ENCODE results near the gene EYA3.

EYA3 gene

DNA sequence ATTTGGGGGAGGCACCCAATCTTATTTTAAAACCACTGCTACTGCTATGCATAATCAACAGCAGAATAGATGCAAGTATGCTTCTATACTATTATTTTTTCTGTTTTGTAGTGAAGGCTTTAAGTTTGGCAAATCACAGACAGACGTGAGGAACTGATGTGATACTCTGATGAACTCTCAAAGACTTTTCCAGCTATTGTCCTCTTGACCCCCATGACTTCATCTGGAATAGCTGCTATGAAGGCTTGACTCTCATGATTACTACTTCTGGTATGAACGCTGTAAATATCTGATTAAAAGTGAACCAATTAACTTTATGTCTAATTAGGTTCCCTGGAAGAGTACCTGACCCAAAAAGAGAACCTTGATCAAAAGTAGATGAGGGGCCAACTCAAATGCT lies 49.1 kb downstream of the EYA3 start:
- no peak overlapping the region for H3K4me3 ChIP-seq (ENCODE audit: low read length)
- H3K9me3 ChIP-seq (ENCODE audit: insufficient read depth, low read depth, low read length): no peaks in the 10 kb centered on the region
- no peaks in the 10 kb centered on the region for H3K4me1 ChIP-seq (ENCODE audit: insufficient read depth, low read length)
- H3K9ac ChIP-seq (ENCODE audit: low read depth, low read length): no peak overlapping the region
- no peaks in the 10 kb centered on the region for H3K27me3 ChIP-seq (ENCODE audit: insufficient read depth, low read length)
- H3K27ac ChIP-seq (ENCODE audit: low read depth, low read length): no peak overlapping the region
- H3K36me3 ChIP-seq (ENCODE audit: insufficient read depth, low read length): peaks cover 52% of the 10 kb centered on the region
- WGBS: 96% methylated on average over 2 of the region's 2 CpGs

DNA sequence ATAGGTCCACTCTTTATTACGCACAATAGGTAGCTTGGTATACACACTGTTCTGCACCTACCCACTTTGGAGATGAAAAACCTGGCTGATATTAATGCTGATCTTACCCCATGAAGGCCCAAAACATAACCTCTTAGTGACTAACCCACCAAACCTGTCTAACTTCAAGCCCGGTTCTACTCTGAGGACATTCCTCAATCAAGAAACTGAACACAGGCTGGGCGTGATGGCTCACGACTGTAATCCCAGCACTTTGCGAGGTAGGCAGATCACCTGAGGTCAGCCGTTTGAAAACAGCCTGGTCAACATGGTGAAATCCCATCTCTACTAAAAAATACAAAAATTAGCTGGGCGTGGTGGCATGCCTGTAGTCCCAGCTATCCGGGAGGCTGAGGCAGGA lies 50.5 kb downstream of the EYA3 start:
- WGBS: 94% methylated on average over 8 of the region's 8 CpGs
- Histone ChIP-seq H3K4me1 (ENCODE audit: insufficient read depth, low read length) (no peaks in the 10 kb centered on the region), H3K9me3 (ENCODE audit: insufficient read depth, low read depth, low read length) (no peaks in the 10 kb centered on the region), H3K9ac (ENCODE audit: low read depth, low read length) (no peak overlapping the region), H3K27ac (ENCODE audit: low read depth, low read length) (no peak overlapping the region), H3K4me3 (ENCODE audit: low read length) (no peak overlapping the region), H3K27me3 (ENCODE audit: insufficient read depth, low read length) (no peaks in the 10 kb centered on the region), H3K36me3 (ENCODE audit: insufficient read depth, low read length) (peaks cover 57% of the 10 kb centered on the region)

DNA sequence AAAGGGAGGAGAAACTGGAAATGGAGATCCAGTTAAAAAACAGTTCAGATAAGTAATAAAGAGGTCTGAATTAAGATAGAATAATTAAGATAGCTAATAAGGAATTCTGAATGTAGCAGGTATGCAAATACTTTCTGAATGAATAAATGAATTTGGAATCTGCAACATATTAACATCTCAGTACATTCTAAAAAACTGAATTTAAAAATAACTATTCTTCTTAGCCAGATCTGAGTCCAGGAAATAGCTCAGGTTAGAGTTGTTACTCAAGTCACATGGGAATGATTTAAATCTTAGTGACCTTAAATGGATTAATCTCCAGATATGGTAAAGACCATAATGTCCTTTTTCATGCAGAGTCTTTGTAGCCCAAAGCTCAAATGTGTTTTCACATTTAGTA lies 51.2 kb downstream of the EYA3 start:
- Histone ChIP-seq H3K27ac (ENCODE audit: low read depth, low read length) (no peak overlapping the region), H3K4me1 (ENCODE audit: insufficient read depth, low read length) (no peaks in the 10 kb centered on the region), H3K9me3 (ENCODE audit: insufficient read depth, low read depth, low read length) (no peaks in the 10 kb centered on the region), H3K27me3 (ENCODE audit: insufficient read depth, low read length) (no peaks in the 10 kb centered on the region), H3K36me3 (ENCODE audit: insufficient read depth, low read length) (peaks cover 53% of the 10 kb centered on the region), H3K4me3 (ENCODE audit: low read length) (no peak overlapping the region), H3K9ac (ENCODE audit: low read depth, low read length) (no peak overlapping the region)

DNA sequence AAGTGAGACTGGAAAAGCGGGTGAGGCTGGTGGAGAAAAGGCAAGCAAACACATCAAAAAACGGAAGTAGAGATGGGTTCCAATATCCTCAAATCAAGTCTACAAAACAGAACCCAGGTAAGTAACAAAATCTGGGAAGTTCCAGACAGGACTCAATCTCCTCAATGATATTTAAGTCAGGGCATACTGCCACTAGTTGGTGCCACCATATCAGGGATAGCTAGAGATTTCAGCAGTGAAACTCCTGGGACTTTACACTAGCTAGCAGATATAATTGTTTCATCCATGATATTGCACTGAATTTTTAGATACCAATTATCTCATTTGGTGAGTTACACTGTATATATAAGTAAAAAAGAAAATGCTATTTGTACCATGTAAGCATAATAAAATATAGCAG lies 52.0 kb downstream of the EYA3 start:
- H3K27ac ChIP-seq (ENCODE audit: low read depth, low read length): no peak overlapping the region
- no peak overlapping the region for H3K9ac ChIP-seq (ENCODE audit: low read depth, low read length)
- H3K36me3 ChIP-seq (ENCODE audit: insufficient read depth, low read length): peaks cover 46% of the 10 kb centered on the region
- H3K27me3 ChIP-seq (ENCODE audit: insufficient read depth, low read length): no peaks in the 10 kb centered on the region
- H3K9me3 ChIP-seq (ENCODE audit: insufficient read depth, low read depth, low read length): no peaks in the 10 kb centered on the region
- H3K4me3 ChIP-seq (ENCODE audit: low read length): no peak overlapping the region
- no peaks in the 10 kb centered on the region for H3K4me1 ChIP-seq (ENCODE audit: insufficient read depth, low read length)
- WGBS: 95% methylated on average over 2 of the region's 2 CpGs

DNA sequence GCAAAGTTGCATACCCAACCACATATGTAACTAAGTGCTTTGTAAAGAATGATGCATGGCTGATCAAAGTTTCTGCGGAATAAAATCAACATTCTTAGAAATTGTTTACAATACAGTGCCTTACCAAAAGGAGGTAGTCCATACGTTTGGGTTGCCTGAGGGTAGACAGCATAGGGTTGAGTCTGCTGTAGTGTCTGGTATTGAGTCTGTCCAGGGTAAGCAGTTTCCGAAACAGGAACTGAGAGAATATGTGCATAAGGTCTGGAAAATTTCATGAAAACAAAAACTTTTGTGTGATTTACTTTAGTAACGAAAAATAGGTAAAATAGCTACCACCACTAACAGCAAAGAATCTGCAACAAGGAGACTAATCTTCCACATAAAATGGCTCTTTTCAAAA lies 53.0 kb downstream of the EYA3 start:
- Histone ChIP-seq H3K27me3 (ENCODE audit: insufficient read depth, low read length) (no peaks in the 10 kb centered on the region), H3K27ac (ENCODE audit: low read depth, low read length) (no peak overlapping the region), H3K9me3 (ENCODE audit: insufficient read depth, low read depth, low read length) (no peaks in the 10 kb centered on the region), H3K4me3 (ENCODE audit: low read length) (no peak overlapping the region), H3K4me1 (ENCODE audit: insufficient read depth, low read length) (no peaks in the 10 kb centered on the region), H3K9ac (ENCODE audit: low read depth, low read length) (no peak overlapping the region), H3K36me3 (ENCODE audit: insufficient read depth, low read length) (peaks cover 49% of the 10 kb centered on the region)
- WGBS: 95% methylated on average over 4 of the region's 4 CpGs

DNA sequence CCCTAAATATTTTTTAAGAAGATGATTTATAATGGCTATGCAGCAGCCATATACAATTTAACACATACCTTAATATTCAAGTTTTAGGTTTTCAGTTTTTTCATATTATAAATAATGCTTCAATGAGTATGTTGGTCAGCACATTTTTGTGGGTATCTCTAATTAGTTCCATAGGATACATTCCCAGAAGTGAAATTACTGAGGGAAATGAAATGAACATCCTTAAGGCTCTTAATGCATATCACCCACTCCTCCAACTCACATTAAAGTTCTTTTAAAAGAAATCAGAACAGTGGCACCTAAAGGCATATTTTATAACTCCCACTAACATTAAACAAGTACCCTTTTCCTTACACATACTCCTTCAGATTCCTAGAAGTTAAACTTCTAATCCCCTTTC lies 56.1 kb downstream of the EYA3 start:
- Histone ChIP-seq H3K9ac (ENCODE audit: low read depth, low read length) (no peak overlapping the region), H3K4me3 (ENCODE audit: low read length) (no peak overlapping the region), H3K9me3 (ENCODE audit: insufficient read depth, low read depth, low read length) (no peaks in the 10 kb centered on the region), H3K27me3 (ENCODE audit: insufficient read depth, low read length) (no peaks in the 10 kb centered on the region), H3K4me1 (ENCODE audit: insufficient read depth, low read length) (no peaks in the 10 kb centered on the region), H3K27ac (ENCODE audit: low read depth, low read length) (no peak overlapping the region), H3K36me3 (ENCODE audit: insufficient read depth, low read length) (peaks cover 21% of the 10 kb centered on the region)

DNA sequence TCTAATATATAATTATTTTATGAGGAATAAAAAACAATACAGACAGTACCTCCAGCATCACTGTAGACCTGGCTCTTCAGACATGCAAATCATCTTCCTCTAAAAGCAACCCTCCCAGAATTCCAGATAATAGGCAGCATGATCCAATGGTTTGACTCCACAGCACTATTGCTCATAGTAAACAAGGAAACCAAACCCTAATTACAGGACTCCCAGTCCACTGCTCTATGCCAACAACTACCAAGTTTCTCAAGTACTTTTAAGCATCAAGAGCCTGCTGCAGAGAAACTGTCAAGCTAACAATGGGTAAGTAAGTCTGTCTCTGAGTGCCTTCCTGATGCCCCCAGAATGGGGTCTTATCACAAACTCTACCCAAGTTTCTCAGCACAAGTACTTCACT lies 57.2 kb downstream of the EYA3 start:
- no peaks in the 10 kb centered on the region for H3K4me1 ChIP-seq (ENCODE audit: insufficient read depth, low read length)
- no peak overlapping the region for H3K4me3 ChIP-seq (ENCODE audit: low read length)
- H3K9ac ChIP-seq (ENCODE audit: low read depth, low read length): no peak overlapping the region
- H3K27ac ChIP-seq (ENCODE audit: low read depth, low read length): no peak overlapping the region
- H3K9me3 ChIP-seq (ENCODE audit: insufficient read depth, low read depth, low read length): no peaks in the 10 kb centered on the region
- peaks cover 19% of the 10 kb centered on the region for H3K36me3 ChIP-seq (ENCODE audit: insufficient read depth, low read length)
- no peaks in the 10 kb centered on the region for H3K27me3 ChIP-seq (ENCODE audit: insufficient read depth, low read length)

DNA sequence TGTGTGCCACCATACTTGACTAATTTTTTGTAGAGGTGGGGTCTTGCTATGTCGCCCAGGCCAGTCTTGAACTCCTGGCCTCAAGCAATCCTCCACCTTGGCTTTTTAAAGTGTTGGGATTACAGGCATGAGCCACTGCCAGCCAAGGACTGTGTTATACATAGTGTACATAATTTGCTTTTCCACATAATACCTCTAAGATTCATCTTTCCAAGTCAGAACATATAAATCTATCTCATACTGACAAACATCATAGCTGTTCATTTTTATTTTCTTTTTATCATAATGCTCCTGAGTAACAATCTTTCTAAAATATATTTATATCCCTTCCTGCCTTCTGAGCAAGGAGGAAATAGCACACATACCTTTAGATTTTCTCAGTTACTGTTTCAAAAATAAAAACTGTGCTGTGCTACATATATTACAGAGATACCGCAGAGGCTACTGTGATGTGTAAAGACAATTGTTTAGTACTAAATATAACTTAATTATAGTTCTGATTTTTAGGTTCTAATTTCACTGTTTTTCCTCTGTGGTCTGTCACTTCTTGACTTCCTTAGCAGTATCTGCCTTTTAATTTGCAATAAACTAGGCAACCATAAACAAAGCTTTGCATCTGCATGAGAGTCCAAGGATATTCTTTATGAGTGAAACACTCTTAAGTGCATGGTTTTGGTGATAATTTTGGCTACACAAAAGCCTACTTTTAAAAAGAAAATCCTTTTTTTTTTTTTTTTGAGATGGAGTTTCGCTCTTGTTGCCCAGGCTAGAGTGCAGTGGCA lies 59.3 kb downstream of the EYA3 start:
- no peak overlapping the region for H3K4me3 ChIP-seq (ENCODE audit: low read length)
- no peak overlapping the region for H3K9ac ChIP-seq (ENCODE audit: low read depth, low read length)
- WGBS: 90% methylated on average over 2 of the region's 3 CpGs
- no peaks in the 10 kb centered on the region for H3K27me3 ChIP-seq (ENCODE audit: insufficient read depth, low read length)
- no peak overlapping the region for H3K27ac ChIP-seq (ENCODE audit: low read depth, low read length)
- H3K4me1 ChIP-seq (ENCODE audit: insufficient read depth, low read length): no peaks in the 10 kb centered on the region
- peaks cover 10% of the 10 kb centered on the region for H3K36me3 ChIP-seq (ENCODE audit: insufficient read depth, low read length)
- no peaks in the 10 kb centered on the region for H3K9me3 ChIP-seq (ENCODE audit: insufficient read depth, low read depth, low read length)

DNA sequence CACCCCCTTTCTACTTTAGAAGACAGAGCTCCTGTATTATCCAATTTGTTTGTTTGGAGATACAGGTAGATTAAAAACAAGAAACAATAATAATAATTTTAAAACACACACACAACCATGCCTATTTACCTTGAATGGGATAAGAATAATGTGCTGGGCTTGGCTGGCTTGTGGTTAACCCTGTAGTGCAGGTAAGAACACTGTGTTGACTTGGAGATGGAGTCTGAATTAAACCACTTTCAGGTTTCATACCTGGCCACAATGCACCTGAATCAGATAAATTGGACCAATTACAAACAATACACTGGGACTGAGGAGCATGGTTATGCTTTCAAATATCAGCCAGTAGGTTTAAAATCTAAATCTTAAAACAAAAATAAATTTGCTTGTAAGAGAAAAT lies 60.8 kb downstream of the EYA3 start:
- Histone ChIP-seq H3K9me3 (ENCODE audit: insufficient read depth, low read depth, low read length) (no peaks in the 10 kb centered on the region), H3K27me3 (ENCODE audit: insufficient read depth, low read length) (no peaks in the 10 kb centered on the region), H3K27ac (ENCODE audit: low read depth, low read length) (no peak overlapping the region), H3K4me1 (ENCODE audit: insufficient read depth, low read length) (no peaks in the 10 kb centered on the region), H3K36me3 (ENCODE audit: insufficient read depth, low read length) (peaks cover 9% of the 10 kb centered on the region; the same call in 1 of the 2 replicates), H3K9ac (ENCODE audit: low read depth, low read length) (no peak overlapping the region), H3K4me3 (ENCODE audit: low read length) (no peak overlapping the region)

DNA sequence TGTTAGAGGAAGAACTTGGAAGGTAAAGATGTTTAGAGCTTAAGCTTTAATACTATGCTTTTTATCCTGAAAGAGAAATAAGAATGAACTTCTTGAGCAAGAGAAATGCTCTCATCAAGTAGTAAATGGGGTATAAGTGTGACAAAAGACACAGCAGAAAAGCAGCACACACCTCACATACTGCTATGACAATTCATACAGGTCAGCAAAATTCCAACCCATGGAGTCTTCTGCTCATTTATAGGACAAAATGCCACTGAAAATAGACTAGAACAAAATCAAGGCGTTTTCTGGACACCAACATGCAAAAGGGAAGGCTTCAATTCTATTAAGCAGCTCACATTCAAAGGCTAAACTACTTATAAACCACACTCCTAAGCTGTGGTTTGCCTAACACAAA lies 61.2 kb downstream of the EYA3 start:
- no peak overlapping the region for H3K27ac ChIP-seq (ENCODE audit: low read depth, low read length)
- no peak overlapping the region for H3K4me3 ChIP-seq (ENCODE audit: low read length)
- H3K9me3 ChIP-seq (ENCODE audit: insufficient read depth, low read depth, low read length): no peaks in the 10 kb centered on the region
- no peaks in the 10 kb centered on the region for H3K27me3 ChIP-seq (ENCODE audit: insufficient read depth, low read length)
- no peak overlapping the region for H3K9ac ChIP-seq (ENCODE audit: low read depth, low read length)
- peaks cover 9% of the 10 kb centered on the region; the same call in 1 of the 2 replicates for H3K36me3 ChIP-seq (ENCODE audit: insufficient read depth, low read length)
- no peaks in the 10 kb centered on the region for H3K4me1 ChIP-seq (ENCODE audit: insufficient read depth, low read length)
- 88% methylated on average over 1 of the region's 1 CpG for WGBS

DNA sequence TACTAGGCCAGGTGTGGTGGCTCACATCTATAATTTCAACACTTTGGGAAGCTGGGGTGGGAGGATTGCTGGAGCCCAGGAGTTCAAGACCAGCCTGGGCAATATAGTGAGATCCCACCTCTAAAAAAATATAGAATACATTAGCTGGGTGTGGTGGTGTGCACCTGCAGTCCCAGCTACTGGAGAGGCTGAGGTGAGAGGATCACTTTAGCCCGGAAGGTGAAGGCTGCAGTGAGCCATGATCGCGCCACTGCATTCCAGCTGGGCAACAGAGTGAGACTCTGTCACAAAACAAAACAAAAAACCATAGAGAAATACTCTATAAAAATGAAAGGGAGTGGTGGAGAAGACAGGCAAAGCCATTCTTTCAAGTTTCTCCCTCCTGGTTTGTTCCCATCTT lies 62.1 kb downstream of the EYA3 start:
- 89% methylated on average over 1 of the region's 3 CpGs for WGBS
- Histone ChIP-seq H3K9me3 (ENCODE audit: insufficient read depth, low read depth, low read length) (no peaks in the 10 kb centered on the region), H3K27ac (ENCODE audit: low read depth, low read length) (no peak overlapping the region), H3K36me3 (ENCODE audit: insufficient read depth, low read length) (peaks cover 9% of the 10 kb centered on the region; the same call in 1 of the 2 replicates), H3K4me1 (ENCODE audit: insufficient read depth, low read length) (peaks cover 1% of the 10 kb centered on the region), H3K4me3 (ENCODE audit: low read length) (no peak overlapping the region), H3K9ac (ENCODE audit: low read depth, low read length) (no peak overlapping the region), H3K27me3 (ENCODE audit: insufficient read depth, low read length) (no peaks in the 10 kb centered on the region)

DNA sequence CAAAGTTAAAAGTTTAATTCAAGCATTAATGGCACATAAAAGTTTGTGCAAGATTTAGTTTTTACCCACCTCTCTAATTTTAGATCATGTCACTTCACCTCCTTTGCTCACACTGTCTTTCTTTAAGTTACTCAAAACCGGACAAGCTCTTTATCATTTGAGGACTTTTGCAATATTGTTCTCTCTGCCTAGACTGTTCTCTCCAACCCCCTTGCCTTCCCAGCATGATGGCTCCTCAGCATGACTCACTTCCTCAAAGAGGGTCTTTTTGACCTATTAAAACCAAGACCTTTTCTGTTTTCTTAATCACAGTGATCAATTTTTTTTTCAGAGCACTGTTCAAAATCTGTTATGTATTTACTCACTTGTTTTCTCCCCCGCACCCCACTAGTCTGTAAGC lies 67.3 kb downstream of the EYA3 start:
- H3K36me3 ChIP-seq (ENCODE audit: insufficient read depth, low read length): peaks cover 17% of the 10 kb centered on the region
- 84% methylated on average over 2 of the region's 2 CpGs for WGBS
- no peak overlapping the region for H3K9ac ChIP-seq (ENCODE audit: low read depth, low read length)
- H3K4me3 ChIP-seq (ENCODE audit: low read length): no peak overlapping the region
- no peaks in the 10 kb centered on the region for H3K27me3 ChIP-seq (ENCODE audit: insufficient read depth, low read length)
- no peaks in the 10 kb centered on the region for H3K9me3 ChIP-seq (ENCODE audit: insufficient read depth, low read depth, low read length)
- 0 out of 2 replicates have a peak overlapping the region, but pooled peaks have one; percentile 22 for H3K27ac ChIP-seq (ENCODE audit: low read depth, low read length)
- peaks cover 8% of the 10 kb centered on the region for H3K4me1 ChIP-seq (ENCODE audit: insufficient read depth, low read length)
